Right ventricle myocardium superior (tissue), 1 donor: ENCODE results near the gene NOSTRIN. TPM values are rescaled to one million over a fixed set of nuclear protein-coding genes. Genes with fewer than 3 reads are reported as not detected.
"Not testable (repeated sequence)": the region's sequence is repeated elsewhere in the genome, so short reads cannot be mapped to it uniquely, and the experiment has no call there.

ENCODE experiments used
- ATAC-seq: fragments of 200-7000 bp; cut with Tn5 transposase; one replicate; pipeline ENCODE4 v1.9.1; 2020; ENCODE audit warnings: mild to moderate bottlenecking; ENCODE audit not compliant: poor library complexity
- DNase-seq: peaks from one replicate; pipeline ENCODE4 v3.0.0-alpha.2; 2020
- intact Hi-C: fragments of 100-400 bp; cut with DNase I; formaldehyde crosslinking; loops from one replicate; pipeline ENCODE4 v1.11.2; 2022
- long read RNA-seq: library from polyadenylated mRNA; unstranded; transcript quantifications from one replicate; pipeline ENCODE4 v2.0.0, GENCODE V29; 2021
- total RNA-seq: library from RNA; stranded (reverse); fragmentation: NEBNext Ultra II Directional; extraction: Animal tissue kit (Norgen Biotek cat#: 25700); gene quantifications from one replicate; pipeline ENCODE4 v1.2.1, GENCODE V29; 2021
- donor health status: DM: no; HTN: yes; CAD: no; lungs with severe emphysema.

The NOSTRIN gene
- 14.0 TPM for total RNA-seq
- long read RNA-seq, transcript NOSTRIN-201 (16 exons, 2,294 nt): major isoform, 6 of 9 reads
- long read RNA-seq, partial matches to known transcripts: 0 of 9 reads
- long read RNA-seq, other reads (novel, unspliced or antisense): 2 of 9 reads

- no peak for DNase-seq
- intact Hi-C loops: no loop called here
- ATAC-seq: peak; percentile 83
These were observed at the start of gene NOSTRIN for GRCh38 chr2:168801961-168802858. TSS of gene NOSTRIN (plus strand) at chr2:168802637. CDS start at chr2:168802647, 10 bp downstream.

GRCh38 chr2:168753765-168754329, 48.6 kb upstream of the NOSTRIN start:
- intact Hi-C loops: no loop called here
- no peak for ATAC-seq
- no peak for DNase-seq

GRCh38 chr2:168757223-168757622, 45.2 kb upstream of the NOSTRIN start:
- DNase-seq: no peak
- intact Hi-C loops: loop anchor here (5.0 kb wide), 1 partner anchor 410 kb away; no protein-coding TSS in a partner anchor
- ATAC-seq: peak; percentile 87

- DNase-seq (no peak), ATAC-seq (peak; percentile 69)
- intact Hi-C loops: loop anchor here (5.0 kb wide), 1 partner anchor 412 kb away; no protein-coding TSS in a partner anchor
These were observed 43.2 kb upstream of the NOSTRIN start for GRCh38 chr2:168758970-168759820.

GRCh38 chr2:168765401-168765800, 37.0 kb upstream of the NOSTRIN start:
- intact Hi-C loops: no loop called here
- no peak for ATAC-seq
- DNase-seq: no peak

GRCh38 chr2:168766600-168766999, 35.8 kb upstream of the NOSTRIN start:
- ATAC-seq (peak; percentile 30), DNase-seq (no peak)
- intact Hi-C loops: no loop called here

- DNase-seq (no peak), ATAC-seq (no peak)
- intact Hi-C loops: no loop called here
These were observed 35.2 kb upstream of the NOSTRIN start for GRCh38 chr2:168767258-168767657.

- intact Hi-C loops, DNase-seq, ATAC-seq: not testable (repeated sequence)
These were observed 34.1 kb upstream of the NOSTRIN start for GRCh38 chr2:168768357-168768756.

- no peak for DNase-seq
- intact Hi-C loops: loop anchor here (5.0 kb wide), 1 partner anchor 152 kb away; no protein-coding TSS in a partner anchor
- no peak for ATAC-seq
These were observed 31.6 kb upstream of the NOSTRIN start for GRCh38 chr2:168770796-168771195.

GRCh38 chr2:168772704-168773103, 29.7 kb upstream of the NOSTRIN start:
- no peak for ATAC-seq

GRCh38 chr2:168773128-168773527, 29.3 kb upstream of the NOSTRIN start:
- no peak for ATAC-seq
- DNase-seq: no peak
- intact Hi-C loops: loop anchor here (5.0 kb wide), 1 partner anchor 149 kb away; no protein-coding TSS in a partner anchor

More at GRCh38 chr2:168772704-168773103, 29.7 kb upstream of the NOSTRIN start:
- intact Hi-C loops: loop anchor here (5.0 kb wide), 1 partner anchor 150 kb away; no protein-coding TSS in a partner anchor
- DNase-seq: no peak

- DNase-seq (peak; percentile 68), ATAC-seq (peak; percentile 66)
- intact Hi-C loops: loop anchor here (5.0 kb wide), 1 partner anchor 148 kb away; no protein-coding TSS in a partner anchor
These were observed 28.5 kb upstream of the NOSTRIN start for GRCh38 chr2:168773719-168774521.

GRCh38 chr2:168775837-168776236, 26.6 kb upstream of the NOSTRIN start:
- no peak for DNase-seq
- ATAC-seq: no peak
- intact Hi-C loops: no loop called here

- ATAC-seq (no peak), DNase-seq (no peak)
- intact Hi-C loops: no loop called here
These were observed 21.8 kb upstream of the NOSTRIN start for GRCh38 chr2:168780669-168781071.

GRCh38 chr2:168781191-168781817, 21.1 kb upstream of the NOSTRIN start:
- DNase-seq (no peak), ATAC-seq (no peak)
- intact Hi-C loops: no loop called here

GRCh38 chr2:168782271-168782670, 20.2 kb upstream of the NOSTRIN start:
- no peak for DNase-seq
- ATAC-seq: no peak
- intact Hi-C loops: no loop called here

- intact Hi-C loops: no loop called here
- no peak for DNase-seq
- ATAC-seq: no peak
These were observed 17.4 kb upstream of the NOSTRIN start for GRCh38 chr2:168784993-168785392.
